K562 (cell line): Measurements from ENCODE around the gene SBK1. TPM values are rescaled to one million over a fixed set of nuclear protein-coding genes. Genes with fewer than 3 reads are reported as not detected.

Experiments
- ATAC-seq: fragments of 200-7000 bp; cut with Tn5 transposase; 3 replicates; pipeline ENCODE4 v1.9.1; 2020; ENCODE audit warnings: moderate library complexity
- BruUV-seq: library from RNA; stranded (reverse); fragments of 400-500 nt; replicated peaks from 2 replicates; lab custom pipeline; 2021; lab: Mats Ljungman, UMichigan
- CTCF ChIA-PET: fragments of 300-600 bp; formaldehyde crosslinking; extraction: SDS; loops from one replicate; lab custom pipeline; 2021; ENCODE audit warnings: low intra/inter-chr PET ratio; lab: Yijun Ruan, JAX
- POLR2A ChIA-PET: fragments of 300-600, 350-650 bp; sonication (Branson Sonifier 250); formaldehyde crosslinking; extraction: SDS; loops from one replicate; lab custom pipeline; 2021; ENCODE audit warnings: antibody characterized with exemption, inconsistent platforms; lab: Yijun Ruan, JAX
- DNase-seq, 4 experiments: peaks; one replicate each; pipeline versions ENCODE4 v3.0.0 to v3.0.0-alpha.2; 2011 to 2018; ENCODE audit warnings: low spot score in 3 of 4, mixed read lengths in 3 of 4; ENCODE audit errors: extremely low read depth in 1 of 4
- FAIRE-seq: peaks from 2 replicates; lab custom pipeline; 2011; peaks lifted over from hg19 to GRCh38; lab: Jason Lieb, UNC
- H2AFZ ChIP-seq: 2 replicates; pipeline ENCODE4 v1.6.0; 2011; ENCODE audit warnings: low read depth, low read length, control low read depth, inconsistent platforms
- H3K27ac ChIP-seq: fragments of 200-600 bp; 3 replicates; pipeline ENCODE4 v1.8.0; 2011; ENCODE audit warnings: low read depth, mild to moderate bottlenecking, control low read depth, inconsistent platforms, low read length, moderate library complexity, mixed read lengths; ENCODE audit errors: extremely low read depth
- H3K27me3 ChIP-seq, 2 experiments: fragments of 300-600 bp in 1 of 2; 2 replicates in 1 of 2; 3 replicates in 1 of 2; pipeline versions ENCODE4 v1.6.0 to v1.8.0; 2011; ENCODE audit warnings: inconsistent platforms in 2 of 2, low read length in 2 of 2, mild to moderate bottlenecking in 1 of 2, mixed read lengths in 1 of 2, moderate library complexity in 1 of 2; ENCODE audit not compliant: control insufficient read depth in 2 of 2, insufficient read depth in 2 of 2
- H3K36me3 ChIP-seq: fragments of 300-600 bp; 3 replicates; pipeline ENCODE4 v1.8.0; 2011; ENCODE audit warnings: mild to moderate bottlenecking, low read length, inconsistent platforms; ENCODE audit not compliant: control insufficient read depth, insufficient read depth
- H3K4me1 ChIP-seq, 2 experiments: fragments of 200-600 bp in 1 of 2; replicated peaks in 1 of 2; 2 replicates in 1 of 2; 3 replicates in 1 of 2; pipeline versions ENCODE4 v1.5.1 to v1.8.0; 2011; ENCODE audit warnings: inconsistent platforms in 2 of 2, low read length in 2 of 2, mild to moderate bottlenecking in 1 of 2, mixed read lengths in 1 of 2, moderate library complexity in 1 of 2; ENCODE audit not compliant: control insufficient read depth in 2 of 2, insufficient read depth in 2 of 2
- H3K4me2 ChIP-seq: 2 replicates; pipeline ENCODE4 v1.6.1; 2011; ENCODE audit warnings: low read length, control low read depth, inconsistent platforms, mixed read lengths; ENCODE audit not compliant: insufficient read depth
- H3K4me3 ChIP-seq: fragments of 200-600 bp; sonication (generic), shearing (Covaris generic); 2 replicates; pipeline ENCODE4 v1.5.1; 2016; ENCODE audit warnings: control low read depth, inconsistent platforms
- H3K79me2 ChIP-seq: fragments of 200-600 bp; 3 replicates; pipeline ENCODE4 v1.8.0; 2011; ENCODE audit warnings: low read length, inconsistent platforms; ENCODE audit not compliant: control insufficient read depth, insufficient read depth
- H3K9ac ChIP-seq, 2 experiments: 2 replicates each; pipeline versions ENCODE4 v1.6.0 to v1.6.1; 2011; ENCODE audit warnings: low read depth in 2 of 2, low read length in 2 of 2, control low read depth in 1 of 2, inconsistent platforms in 1 of 2, mild to moderate bottlenecking in 1 of 2, mixed read lengths in 1 of 2; ENCODE audit not compliant: insufficient read depth in 1 of 2
- H3K9me1 ChIP-seq: one replicate; pipeline ENCODE4 v1.6.0; 2011; ENCODE audit warnings: inconsistent platforms, mild to moderate bottlenecking, low read length, moderate library complexity; ENCODE audit not compliant: control insufficient read depth, insufficient read depth
- H3K9me3 ChIP-seq: replicated peaks from 2 replicates; pipeline ENCODE4 v1.5.1; 2011; ENCODE audit warnings: low read depth, low read length, inconsistent platforms; ENCODE audit not compliant: control insufficient read depth, insufficient read depth
- H4K20me1 ChIP-seq: replicated peaks from 2 replicates; pipeline ENCODE4 v1.6.1; 2011; ENCODE audit warnings: low read length, inconsistent platforms, mixed read lengths; ENCODE audit not compliant: control insufficient read depth, insufficient read depth
- MCM5 ChIP-seq: fragments of 450-650 bp; IDR thresholded peaks from 2 replicates; pipeline ENCODE4 v1.6.1; 2016; ENCODE audit warnings: low read depth
- PML ChIP-seq: IDR thresholded peaks from 2 replicates; pipeline ENCODE4 v1.6.1; 2012; ENCODE audit warnings: low read length, inconsistent platforms
- ZHX1 ChIP-seq: fragments of 150-350 bp; conservative IDR thresholded peaks from 2 replicates; pipeline ENCODE4 v1.6.1; 2014; ENCODE audit warnings: low read length
- WGBS: fragments of 100-300 bp; shearing (Covaris generic); methylation state at CpG from one replicate; pipeline ENCODE4 v1.1.6; 2016; ENCODE audit warnings: low coverage, mixed read lengths; ENCODE audit not compliant: insufficient coverage; ENCODE audit errors: missing lambda C conversion rate; 5-methylcytosine and 5-hydroxymethylcytosine counted together
- in situ Hi-C: fragments of 300-500 bp; cut with MboI; formaldehyde crosslinking; loops from 4 replicates; pipeline ENCODE4 v1.15.0; 2018; ENCODE audit warnings: inconsistent platforms, mixed read lengths
- intact Hi-C: fragments of 100-400 bp; cut with micrococcal nuclease; formaldehyde crosslinking; loops from 2 replicates; pipeline ENCODE4 v1.14.2; 2022
- polyA plus RNA-seq, 8 experiments: library from polyadenylated mRNA; depleted of rRNA in 4 of 8; stranded (reverse) in 5 of 8; unstranded in 3 of 8; fragments of >200 nt; fragmentation: Nextera tagmentation in 2 of 8; fragmentation: Illumina TruSeq in 1 of 8; extraction: Ambion mirVana in 2 of 8; extraction: Trizol in 1 of 8; gene quantifications; 2 replicates each; pipeline versions ENCODE4 v1.2.1 to v1.2.3, GENCODE V29; 2011 to 2014; ENCODE audit warnings: inconsistent platforms in 1 of 8, missing spikeins in 1 of 8
- total RNA-seq, 7 experiments: library from RNA; depleted of rRNA in 6 of 7; stranded (reverse); fragments of >200 nt in 6 of 7; fragmentation: Illumina TruSeq in 2 of 7; extraction: Trizol in 2 of 7; gene quantifications; 2 replicates each; pipeline versions ENCODE4 v1.2.1 to v1.2.3, GENCODE V29; 2011 to 2021; ENCODE audit warnings: low replicate concordance in 1 of 7

The SBK1 gene
- total and polyA plus RNA-seq, 9 of the 15 experiments (the other 6 are each of a cell fraction or from before 2014, with no cell fraction given), result 0.01 to 0.07 (median 0.03) TPM; not detected in 6

- Histone ChIP-seq H3K9ac (no peak overlapping the region), H4K20me1 (peaks cover 4% of the 10 kb centered on the region; the same call in 1 of the 2 replicates), H3K4me3 (no peak overlapping the region), H3K4me2 (no peak overlapping the region), H3K79me2 (no peaks in the 10 kb centered on the region), H3K4me1 (peaks cover 4 to 8% of the 10 kb centered on the region in 2 experiments; a peak in 3 of 5 replicates), H3K27ac (no peak overlapping the region), H3K27me3 (peaks cover 16 to 52% of the 10 kb centered on the region in 2 experiments; a peak in 4 of 5 replicates), H3K36me3 (no peaks in the 10 kb centered on the region), H2AFZ (no peak overlapping the region), H3K9me1 (no peaks in the 10 kb centered on the region), H3K9me3 (no peaks in the 10 kb centered on the region)
- in situ Hi-C loops, result no loop called here
- FAIRE-seq, result no peak
- intact Hi-C loops, result no loop called here
- no peak for ATAC-seq
- DNase-seq, result no peak
- no peak for TF ChIP-seq MCM5
- no peak for TF ChIP-seq PML
- TF ChIP-seq ZHX1, result no peak
- ChIA-PET POLR2A (no interaction called here), CTCF (interaction anchor here (0.7 kb wide), 1 partner anchor 1741 kb away, joined by 4 read pairs; no protein-coding TSS in a partner anchor)
- WGBS, result 23% methylated on average over 7 of the region's 7 CpGs
- BruUV-seq, result no TSS peak
Measured at GRCh38 chr16:28288114-28288513, 4.2 kb upstream of the SBK1 start.
